GM19452 (cell line): ENCODE data around the gene CRACDL.

ENCODE experiments used
- ATAC-seq: cut with Tn5 transposase; IDR thresholded peaks from one replicate; pipeline ENCODE4 v1.9.1; 2021; ENCODE audit not compliant: unreplicated experiment

CRACDL gene

GRCh38 chr2:98826856-98827255, 109.2 kb downstream of the CRACDL start:
- ATAC-seq: no peak

DNA sequence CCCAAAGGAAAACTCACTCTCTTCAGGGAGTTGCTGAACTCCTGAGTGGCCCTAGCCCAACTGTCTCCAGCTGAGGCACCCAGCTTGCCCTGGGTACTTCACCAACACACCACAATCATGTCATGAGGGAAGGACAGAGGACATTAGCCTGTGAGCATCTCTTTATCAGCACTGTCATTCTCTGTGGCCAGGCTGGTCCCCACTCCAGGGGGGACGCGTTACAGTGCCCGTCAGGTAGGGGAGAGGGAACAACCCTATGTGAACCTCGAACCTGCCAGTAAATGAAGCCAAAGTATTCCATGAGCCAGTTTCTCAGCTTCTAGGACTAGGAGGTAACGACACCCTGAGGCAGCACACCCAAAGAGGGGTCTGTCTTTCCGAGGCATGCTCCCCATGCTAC, 110.2 kb downstream of the CRACDL start:
- ATAC-seq: no peak

GRCh38 chr2:98825404-98825803, 110.6 kb downstream of the CRACDL start:
- no peak for ATAC-seq

DNA sequence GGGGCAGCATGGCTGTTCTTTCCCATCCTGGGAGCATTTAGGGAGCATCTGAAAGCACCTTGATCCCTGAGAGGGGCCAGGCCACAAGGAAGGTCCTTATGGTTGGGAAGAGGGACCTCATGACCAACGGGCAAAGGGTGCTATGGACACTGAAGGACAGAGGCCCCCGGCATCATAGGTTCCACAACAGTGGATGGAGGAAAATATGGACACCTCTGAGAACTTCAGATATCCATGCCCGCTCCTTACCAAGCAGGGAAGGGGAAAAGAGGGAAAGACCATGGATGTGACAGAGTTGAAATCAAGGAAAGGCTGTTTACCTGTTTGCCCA, 111.0 kb downstream of the CRACDL start:
- no peak for ATAC-seq

GRCh38 chr2:98824256-98825019, 111.6 kb downstream of the CRACDL start:
- no peak for ATAC-seq

- ATAC-seq: no peak
Observed at GRCh38 chr2:98823196-98824170, 112.5 kb downstream of the CRACDL start.

DNA sequence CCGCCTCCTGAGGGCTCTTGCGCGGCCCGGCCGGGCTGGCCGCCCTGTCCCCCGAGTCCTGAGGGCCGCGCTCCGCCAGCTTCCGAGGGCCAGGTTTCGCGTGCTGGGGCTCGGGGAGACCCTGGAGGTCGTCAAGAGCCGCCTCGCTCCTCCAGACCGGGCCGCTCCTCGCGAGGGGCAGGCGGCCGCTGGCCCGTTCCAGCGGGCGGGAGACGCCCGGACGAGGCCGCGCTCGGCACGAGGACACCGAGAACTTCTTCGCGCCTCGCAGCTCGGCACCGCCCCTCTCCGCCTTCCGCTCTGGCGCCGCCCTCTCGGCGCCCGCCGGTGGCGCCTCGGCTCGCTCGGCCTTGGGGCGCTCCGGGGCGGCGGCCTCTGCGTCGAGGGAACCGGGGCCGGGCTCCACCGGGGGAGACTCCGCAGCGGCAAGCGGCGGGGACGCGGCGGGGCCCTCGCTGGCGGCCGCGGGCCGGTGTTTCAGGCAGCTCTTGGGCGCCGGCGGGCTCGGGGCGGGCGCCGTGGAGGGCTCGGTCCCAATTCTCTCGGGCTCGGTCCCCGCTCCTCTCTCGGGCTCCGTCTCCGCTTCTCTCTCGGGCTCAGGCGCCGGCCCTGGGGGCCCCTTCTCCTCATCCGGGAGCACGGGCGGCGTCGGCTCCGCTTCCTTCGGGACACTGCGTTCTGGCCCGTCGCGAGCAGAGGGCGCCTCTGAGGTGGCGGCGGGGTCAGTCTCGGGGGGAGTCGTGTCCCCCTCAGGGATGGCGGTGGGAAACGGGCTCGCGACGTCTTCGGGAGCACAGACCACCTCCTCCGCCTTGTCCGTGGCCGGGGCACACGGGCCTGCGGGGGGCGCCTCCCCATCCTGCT, 113.5 kb downstream of the CRACDL start:
- ATAC-seq: no peak

- ATAC-seq: no peak
Observed at GRCh38 chr2:98821629-98822135, 114.3 kb downstream of the CRACDL start.

DNA sequence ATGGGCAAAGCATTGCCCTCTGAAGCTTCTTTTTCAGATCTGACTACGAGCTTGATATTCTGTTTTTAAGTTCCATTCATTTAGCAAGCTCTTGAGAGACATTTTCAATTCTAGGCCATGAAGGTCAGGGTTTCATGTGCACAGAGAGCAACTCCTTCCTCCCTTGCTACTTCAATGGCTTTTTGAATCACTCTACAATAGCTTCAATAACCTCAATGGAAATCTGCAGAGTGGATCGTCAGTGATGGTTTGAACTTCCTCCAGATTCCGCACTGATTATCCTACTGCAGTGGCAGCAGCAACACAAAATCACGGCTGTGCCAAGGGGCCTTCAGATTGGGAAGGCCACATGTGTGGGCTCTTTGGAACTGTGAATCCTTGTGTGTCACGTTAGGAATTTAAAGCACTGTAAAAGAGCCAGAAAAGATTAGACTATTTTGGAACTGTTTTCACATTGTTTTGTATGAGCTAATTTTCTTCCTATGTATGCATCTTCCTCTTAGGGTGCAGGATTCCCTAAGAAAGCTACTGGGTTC, 116.7 kb downstream of the CRACDL start:
- no peak for ATAC-seq

- no peak for ATAC-seq
Observed at GRCh38 chr2:98818164-98818563, 117.9 kb downstream of the CRACDL start.

- ATAC-seq: no peak
Observed at GRCh38 chr2:98816281-98816680, 119.7 kb downstream of the CRACDL start.

DNA sequence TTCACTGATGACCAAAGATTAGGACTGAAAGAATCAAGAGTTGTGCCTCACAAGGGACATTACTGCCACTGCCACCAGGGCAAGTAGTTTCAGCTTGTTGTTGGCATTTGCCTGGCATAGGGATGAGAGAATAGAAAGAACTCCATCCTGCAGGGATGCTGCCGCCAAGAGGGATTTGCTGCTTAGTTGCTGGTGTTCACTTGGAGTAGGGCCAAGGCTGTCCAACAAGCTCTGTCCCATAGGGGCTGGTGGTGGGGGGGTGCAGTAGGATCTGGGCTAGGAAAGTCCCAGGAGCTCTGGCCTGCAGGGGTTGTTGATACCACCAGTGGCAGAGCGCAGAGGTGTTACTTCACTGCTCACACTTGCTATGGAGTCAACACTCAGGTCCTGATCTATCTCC, 120.2 kb downstream of the CRACDL start:
- no peak for ATAC-seq

DNA sequence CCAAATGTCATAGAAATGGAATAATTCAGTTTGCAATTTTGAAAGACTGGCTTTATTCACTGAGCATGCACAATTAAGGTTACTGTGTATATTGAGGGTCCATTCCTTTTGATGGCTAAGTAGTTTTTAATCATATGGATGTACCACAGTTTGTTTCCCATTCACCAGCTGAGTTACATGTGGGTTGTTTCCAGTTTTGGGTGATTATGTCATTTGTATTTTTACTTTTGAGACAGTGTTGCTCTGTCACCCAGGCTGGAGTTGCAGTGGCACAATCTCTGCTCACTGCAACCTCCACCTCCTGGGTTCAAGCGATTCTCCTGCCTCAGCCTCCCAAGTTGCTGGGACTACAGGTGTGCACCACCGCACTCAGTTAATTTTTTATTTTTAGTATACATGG, 124.3 kb downstream of the CRACDL start:
- no peak for ATAC-seq

DNA sequence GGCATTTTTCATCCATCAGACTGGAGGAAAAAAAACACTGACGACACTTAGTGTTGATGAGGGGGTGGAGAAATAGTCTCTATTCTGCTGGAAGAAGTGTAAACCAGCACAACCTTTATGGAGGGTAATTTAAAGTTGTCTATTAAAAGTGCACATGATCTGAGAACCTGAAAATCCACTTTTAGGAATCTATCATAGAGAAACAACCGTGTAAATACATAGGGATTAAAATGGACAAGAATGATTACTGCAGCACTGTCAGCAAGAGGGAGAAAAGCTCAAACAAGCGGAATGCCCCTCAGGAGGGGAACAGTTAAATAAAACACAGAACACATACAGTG, 125.5 kb downstream of the CRACDL start:
- no peak for ATAC-seq

- no peak for ATAC-seq
Observed at GRCh38 chr2:98809878-98810587, 126.0 kb downstream of the CRACDL start.

DNA sequence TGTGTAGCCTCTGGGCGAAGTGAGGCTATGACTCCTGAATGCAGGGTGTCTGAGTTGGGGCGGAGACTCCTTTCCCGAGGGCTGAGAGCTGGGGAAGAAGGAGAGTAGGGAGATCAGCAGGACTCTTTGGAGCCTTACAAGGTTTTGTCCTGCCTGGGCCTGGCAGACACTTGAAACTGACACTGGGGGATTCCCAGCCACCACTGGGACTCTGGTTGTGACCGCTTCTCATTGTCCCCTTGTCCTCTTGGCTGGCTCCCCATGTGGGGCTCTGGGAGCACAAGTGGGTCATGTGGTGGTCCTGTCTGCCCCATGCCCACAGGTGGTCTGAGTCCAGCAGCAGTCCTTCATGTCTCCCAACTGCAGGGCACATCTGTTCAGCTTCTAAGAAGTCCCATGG, 126.9 kb downstream of the CRACDL start:
- ATAC-seq: no peak

DNA sequence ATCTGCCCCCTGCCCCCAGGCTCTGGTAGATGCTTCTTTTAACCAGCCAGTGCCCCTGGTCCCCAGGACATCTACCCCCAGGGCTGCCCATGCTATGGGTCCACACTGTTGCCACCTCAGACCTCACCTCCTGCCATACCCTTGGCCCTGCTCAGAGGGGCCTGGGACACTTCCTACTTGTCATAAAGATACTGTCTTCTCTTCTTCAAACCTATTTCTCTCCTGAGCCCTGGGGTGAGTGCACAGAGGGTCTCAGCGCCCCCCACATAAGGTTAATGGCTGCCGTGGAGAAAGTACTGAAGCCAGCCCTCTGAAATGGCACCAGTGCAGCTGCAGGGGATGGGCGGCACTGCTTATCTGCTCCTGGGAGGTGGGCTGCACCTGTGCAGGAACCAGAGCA, 127.5 kb downstream of the CRACDL start:
- ATAC-seq: no peak

- ATAC-seq: no peak
Observed at GRCh38 chr2:98807929-98808328, 128.1 kb downstream of the CRACDL start.

DNA sequence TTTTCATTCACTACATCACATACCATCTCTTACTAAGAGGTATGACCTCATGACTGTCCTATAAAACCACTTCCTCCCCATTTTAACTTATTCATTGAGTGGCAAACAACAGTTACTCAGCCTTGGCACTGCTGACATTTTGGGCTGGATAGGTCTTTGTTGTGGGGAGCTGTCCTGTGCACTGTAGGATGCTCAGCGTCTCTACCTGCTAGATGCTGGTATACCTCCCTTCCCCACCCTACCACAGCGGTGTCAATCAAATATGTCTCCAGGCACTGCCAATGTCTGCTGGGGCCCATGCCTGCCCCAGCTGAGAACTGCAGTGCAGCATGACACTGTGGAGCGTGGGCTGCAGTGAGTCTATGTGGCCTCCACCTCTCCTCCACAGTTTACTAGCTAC, 128.8 kb downstream of the CRACDL start:
- no peak for ATAC-seq

- ATAC-seq: no peak
Observed at GRCh38 chr2:98806236-98806697, 129.8 kb downstream of the CRACDL start.
